Measurements from ENCODE around the gene ASIC3.
A peak's percentile ranks its signal among the peaks of the same experiment; 100 is the strongest.
"Not testable (repeated sequence)": the region's sequence is repeated elsewhere in the genome, so short reads cannot be mapped to it uniquely, and the experiment has no call there.

ASIC3 gene

DNA sequence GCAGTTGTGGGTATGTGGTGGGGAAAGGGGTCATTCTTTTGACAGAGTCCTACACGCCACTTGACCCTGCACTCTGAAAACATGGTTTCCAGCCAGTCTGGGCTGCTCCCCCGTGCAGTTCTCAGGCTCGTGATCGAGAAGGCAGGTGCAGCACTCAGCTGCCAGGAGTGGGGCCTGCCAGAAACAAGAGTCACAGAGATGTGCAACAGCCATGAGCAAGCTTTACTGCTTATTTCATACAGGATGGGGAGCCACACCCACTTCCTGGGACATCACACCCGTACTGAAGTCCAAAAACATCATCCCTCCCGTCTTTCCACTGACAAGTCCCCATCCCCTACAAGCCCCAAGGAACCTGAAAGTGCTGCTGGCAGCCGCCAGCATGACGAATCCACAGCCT lies 33.4 kb upstream of the ASIC3 start:
- DNase-seq: no peak

DNA sequence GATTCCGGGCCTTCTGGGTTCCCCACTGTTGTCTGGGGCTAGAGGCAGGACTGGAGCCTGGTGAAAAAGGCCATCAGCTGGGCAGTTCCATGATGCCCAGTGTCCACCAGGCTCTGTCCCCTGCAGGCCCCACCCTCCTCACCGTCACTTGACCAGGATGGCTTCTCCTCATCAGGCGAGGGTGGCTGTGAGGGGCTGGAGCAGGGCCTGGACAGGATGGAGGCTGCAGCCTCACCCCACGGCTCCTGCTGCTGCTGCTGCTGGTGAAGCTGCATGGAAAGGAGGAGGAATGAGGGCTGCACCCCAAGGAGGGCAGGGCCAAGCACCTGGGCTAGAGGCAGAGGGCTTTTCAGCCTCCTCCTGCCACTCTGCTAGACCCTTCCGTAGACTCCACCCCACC lies 32.4 kb upstream of the ASIC3 start:
- no peak for DNase-seq

DNA sequence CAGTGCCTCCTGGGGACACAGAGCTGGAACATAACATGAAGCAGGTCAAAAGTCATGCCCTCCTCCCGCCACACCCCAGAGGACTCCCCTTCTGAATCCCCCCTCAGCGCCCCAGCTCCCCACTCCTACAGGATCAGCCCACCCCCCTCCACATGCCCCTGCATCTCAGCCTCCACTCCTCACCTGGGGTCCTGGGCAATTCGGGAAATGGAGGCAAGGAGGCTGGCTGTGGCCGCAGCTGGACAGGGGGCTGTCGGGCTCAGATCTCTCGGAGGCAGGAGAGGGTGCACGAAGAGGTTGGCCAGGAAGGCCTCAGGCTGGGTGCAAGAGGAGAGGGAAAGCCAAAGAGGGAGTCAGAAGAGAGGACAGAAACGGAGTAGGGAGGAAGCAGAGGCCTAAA lies 31.8 kb upstream of the ASIC3 start:
- DNase-seq: no peak

DNA sequence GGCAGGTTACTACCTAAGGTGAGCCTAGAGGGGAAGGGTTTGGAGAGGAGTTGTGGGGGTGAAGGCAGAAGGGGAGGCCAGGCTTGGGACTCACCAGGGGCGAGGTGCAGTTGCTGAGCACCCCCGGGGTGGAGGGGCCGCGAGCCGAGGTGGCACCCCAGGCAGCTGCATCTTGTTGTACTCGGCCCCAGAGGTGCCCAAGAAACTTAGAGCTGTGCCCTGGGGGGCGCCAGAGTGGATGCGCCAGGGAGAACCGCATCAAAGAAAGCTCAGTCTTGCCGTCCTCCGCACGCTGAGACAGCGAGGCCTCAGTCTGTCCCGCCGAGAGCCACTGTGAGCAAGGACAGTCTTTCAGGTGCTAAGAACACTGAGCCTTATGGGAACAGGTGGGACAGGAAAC lies 31.4 kb upstream of the ASIC3 start:
- DNase-seq: no peak

DNA sequence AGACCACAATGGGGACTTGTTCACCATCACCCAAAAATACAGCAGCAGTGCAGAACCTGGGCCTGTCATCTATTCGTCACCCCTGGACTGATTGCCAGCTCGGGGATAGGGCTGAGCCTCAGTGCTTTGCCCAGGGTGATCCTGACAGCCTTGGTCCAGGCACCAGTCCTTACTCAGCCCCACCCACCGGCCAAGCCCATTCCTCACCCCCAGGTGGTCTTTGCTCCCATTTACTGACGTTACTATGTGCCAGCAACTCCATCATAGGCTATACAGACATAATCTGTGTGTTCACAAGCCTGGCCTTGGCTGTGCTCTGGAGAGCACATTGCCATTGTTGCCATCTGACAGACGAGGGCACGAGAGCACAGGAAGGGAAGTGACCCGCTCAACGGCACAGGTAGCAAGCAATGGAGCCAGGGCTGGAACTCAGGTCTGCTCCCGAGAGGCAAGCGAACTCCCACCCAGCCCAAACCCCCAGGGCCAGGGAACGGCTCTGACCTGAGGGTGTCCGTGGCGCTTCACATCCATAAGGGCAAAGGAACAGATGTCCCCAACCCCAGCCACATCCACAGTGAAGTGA lies 30.9 kb upstream of the ASIC3 start:
- no peak for DNase-seq

DNA sequence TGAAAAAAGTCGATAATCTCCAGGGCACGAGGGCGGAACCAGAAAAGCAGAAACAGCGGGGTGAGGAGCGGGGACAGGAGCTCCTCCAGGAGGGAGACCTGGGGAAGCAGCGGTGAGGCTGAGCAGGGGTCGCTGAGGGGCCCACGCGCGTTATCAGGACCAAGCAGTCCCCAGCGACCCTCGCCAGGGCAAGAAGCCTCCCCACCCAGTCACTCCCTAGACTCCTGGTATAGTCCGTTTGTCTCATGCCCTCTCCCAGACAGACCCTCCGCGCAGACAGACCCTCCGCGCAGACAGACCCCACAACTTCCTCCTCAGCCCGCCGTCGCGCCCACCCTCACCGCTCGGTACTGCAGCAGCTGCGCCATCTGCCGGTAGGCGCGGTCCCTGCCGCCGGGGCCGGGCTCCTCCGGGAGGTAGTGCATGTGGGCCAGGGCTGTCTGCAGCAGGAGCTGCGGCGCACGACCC lies 30.3 kb upstream of the ASIC3 start:
- DNase-seq: peak; percentile 20 to 28

DNA sequence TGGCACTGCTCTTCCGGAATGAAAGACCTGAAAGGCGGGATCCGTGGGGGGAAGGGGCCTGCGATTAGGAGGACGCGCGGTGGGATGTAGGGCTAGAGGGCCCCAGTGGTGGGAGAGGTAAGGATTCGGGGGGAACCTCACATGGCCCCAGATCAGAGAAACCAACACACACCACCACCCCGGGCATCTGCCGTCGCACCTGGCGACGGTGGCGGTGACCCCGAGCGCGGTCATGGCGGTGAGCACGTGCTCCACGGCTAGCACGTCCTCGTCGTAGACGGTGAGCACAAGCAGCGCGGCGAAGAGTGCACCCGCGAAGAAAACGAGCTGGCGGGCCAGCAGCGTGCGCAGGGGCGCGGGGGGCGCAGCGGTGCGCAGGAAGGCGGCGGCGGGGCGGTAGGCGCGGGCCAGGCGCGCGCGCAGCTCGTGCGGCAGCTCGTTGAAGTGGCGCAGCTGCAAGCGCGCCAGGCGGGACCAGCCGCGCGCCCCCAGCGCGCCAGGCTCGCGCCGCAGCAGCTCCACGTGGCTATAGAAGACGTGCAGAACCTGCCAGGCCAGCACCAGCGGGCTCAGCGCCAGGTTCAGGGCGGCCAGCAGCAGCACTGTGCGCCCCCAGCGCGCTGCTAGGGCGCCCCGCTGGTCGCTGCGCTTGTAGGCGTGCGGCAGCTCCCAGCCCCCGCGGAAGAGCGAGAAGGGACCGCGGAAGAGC lies 29.8 kb upstream of the ASIC3 start:
- DNase-seq: no peak

DNA sequence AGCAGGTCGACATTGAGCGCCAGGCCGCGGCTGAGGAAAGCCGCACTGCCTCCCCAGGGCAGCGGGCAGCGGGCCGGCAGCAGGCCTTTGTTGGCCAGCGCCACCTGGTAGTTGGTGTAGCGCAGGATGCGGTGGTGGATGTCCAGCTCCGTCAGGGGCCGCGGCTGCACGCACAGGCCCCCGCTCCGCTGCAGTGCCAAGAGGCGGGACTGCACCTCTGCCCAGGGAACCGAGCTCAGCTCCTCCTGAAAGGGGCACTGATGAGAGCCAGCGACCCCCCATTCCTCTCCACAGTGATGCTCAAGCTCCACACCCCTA lies 29.2 kb upstream of the ASIC3 start:
- no peak for DNase-seq

DNA sequence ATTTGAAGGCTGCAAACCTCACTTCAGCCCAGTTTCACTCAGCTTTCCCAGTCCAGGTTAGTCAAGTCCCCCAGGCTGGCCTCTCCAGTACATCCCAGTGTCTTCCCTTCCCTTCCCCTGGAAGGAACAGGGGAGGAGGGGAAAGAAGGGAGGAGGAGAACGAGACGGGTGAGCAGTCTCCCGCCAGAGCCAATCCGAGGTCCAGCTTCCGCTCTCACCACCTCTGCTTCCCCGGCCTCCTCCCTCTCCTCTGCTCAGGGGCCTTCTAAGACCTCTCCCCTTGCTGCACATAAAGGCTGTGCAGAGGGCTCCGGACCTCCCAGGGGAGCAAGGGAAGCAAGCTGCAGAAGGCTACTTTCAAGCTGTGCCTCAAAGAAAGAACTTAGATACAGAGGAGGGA lies 28.1 kb upstream of the ASIC3 start:
- DNase-seq: no peak

DNA sequence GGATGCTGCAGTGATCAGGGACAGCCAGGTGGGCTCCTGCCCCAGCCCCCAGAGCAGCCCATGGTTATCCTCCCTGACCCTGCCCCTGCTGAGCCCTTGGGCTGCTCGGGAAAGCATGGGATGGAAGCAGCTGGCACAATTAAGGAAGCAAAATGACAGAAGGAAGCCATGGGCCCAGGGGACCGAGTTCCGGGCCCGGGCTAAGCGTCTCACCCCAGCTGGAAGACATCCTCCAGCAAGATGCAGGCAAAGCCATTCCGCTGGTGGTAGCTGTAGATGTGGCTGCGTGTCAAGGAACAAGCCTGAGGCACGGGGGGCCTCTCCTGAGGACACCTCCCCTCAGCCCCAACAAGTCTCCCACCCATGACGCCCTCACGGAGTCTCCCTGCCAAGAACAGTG lies 25.1 kb upstream of the ASIC3 start:
- no peak for DNase-seq

DNA sequence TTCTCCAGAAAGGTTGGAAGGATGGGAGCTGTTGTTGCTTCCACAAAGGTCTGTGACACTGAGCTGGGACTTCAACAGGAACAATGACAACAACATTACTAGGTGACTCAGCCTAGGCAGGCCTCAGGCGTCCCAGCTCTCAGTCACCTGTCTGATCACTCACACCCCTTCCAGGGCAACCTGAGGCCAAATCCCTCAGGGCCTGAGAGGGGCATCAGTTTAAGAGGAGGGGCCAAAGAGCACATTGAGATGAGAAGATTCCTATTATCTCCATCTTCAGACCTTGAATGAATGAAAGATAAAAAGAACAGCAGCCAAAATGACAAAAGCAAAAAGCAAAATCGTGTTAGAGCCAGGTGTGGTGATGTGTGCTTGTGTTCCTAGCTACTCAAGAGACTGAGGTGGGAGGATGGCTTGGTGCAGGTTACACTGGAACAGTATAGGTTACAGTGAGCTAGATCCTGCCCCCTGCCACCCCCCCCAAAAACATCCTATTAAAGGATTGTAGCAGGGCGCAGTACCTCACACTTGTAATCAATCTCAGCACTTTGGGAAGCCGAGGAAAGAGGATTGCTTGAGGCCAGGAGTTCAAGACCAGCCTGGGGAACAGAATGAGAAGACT lies 23.8 kb upstream of the ASIC3 start, which contains the start of gene ATG9B:
Gene ATG9B, minus strand, starts transcription at position 60 of the 622 bp plus-strand sequence. CDS start 71 bp downstream, outside the sequence.
- DNase-seq: no peak

DNA sequence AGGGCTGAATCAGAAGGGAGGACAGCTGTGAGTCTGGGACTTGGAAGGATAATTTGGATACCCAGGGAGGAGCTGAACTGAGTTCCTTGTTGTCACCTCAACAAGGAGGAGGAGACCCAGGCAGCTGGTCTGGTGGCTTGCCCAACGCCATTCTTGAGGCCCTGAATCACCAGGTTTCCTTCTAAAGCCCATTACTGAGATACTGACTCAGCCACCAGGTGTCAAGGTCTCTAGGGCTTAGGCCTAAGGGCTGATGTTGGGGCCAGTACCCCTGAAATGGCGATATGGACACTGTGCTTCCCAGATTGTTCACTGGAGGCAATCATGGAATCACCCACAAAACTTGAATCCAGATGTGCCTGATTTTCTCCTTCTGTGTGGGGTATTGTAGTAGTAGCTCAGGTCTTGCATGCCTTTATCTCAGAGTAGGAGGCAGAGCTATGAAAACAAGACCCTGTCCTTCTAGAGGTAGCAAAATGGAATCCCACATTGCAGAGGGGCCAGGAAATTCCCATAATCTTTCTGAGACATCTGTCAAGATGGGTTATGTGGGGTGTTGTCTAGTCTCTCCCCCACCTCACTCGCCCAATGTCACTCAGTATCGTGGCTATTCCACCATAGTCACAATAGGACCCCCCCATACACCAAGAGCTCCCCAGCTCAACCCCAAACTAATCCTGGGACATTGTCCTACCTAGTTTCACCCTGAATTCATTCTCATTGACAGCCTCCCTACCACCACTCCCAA lies 22.2 kb upstream of the ASIC3 start:
- no peak for DNase-seq

DNA sequence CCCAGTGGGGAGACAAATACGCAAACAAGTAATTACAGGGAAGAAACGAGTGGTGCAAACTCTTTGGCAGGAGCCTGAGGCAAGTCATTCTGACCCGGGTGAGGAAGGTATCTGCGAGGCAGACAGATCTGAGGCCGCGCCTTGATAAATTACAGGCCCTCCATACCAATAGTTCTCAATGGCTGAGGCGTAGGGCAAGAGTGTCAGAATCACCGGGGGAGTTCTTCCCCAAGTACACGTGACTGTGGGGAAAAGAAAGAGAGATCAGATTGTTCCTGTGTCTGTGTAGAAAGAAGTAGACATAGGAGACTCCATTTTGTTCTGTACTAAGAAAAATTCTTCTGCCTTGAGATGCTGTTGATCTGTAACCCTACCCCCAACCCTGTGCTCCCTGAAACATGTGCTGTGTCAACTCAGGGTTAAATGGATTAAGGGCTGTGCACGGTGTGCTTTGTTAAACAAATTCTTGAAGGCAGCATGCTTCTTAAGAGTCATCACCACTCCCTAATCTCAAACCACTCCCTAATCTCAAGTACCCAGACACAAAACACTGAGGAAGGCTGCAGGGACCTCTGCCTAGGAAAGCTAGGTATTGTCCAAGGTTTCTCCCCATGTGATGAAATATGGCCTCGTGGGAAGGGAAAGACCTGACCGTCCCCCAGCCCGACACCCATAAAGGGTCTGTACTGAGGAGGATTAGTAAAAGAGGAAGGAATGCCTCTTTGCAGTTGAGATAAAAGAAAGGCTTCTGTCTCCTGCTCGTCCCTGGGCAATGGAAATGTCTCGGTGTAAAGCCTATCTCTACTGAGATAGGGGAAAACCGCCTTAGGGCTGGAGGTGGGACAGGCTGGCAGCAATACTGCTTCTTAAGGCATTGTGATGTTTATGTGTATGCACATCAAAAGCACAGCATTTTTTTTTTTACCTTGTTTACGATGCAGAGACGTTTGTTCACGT lies 21.3 kb upstream of the ASIC3 start:
- not testable (repeated sequence) for DNase-seq

DNA sequence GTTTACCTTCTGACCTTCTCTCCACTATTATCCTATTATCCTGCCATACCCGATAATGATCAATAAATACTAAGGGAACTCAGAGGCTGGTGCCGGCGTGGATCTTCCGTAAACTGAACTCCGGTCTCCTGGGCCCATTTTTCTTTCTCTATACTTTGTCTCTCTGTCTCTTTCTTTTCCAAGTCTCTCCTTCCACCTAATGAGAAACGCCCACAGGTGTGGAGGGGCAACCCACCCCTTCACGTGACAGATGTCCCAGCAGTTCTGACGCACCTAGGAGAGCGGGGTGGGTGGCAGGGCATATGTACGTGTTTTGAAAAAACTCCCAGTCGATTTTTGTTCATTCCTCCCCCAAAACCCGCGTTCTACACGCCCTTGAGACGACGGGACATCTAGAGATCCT lies 20.6 kb upstream of the ASIC3 start:
- not testable (repeated sequence) for DNase-seq

DNA sequence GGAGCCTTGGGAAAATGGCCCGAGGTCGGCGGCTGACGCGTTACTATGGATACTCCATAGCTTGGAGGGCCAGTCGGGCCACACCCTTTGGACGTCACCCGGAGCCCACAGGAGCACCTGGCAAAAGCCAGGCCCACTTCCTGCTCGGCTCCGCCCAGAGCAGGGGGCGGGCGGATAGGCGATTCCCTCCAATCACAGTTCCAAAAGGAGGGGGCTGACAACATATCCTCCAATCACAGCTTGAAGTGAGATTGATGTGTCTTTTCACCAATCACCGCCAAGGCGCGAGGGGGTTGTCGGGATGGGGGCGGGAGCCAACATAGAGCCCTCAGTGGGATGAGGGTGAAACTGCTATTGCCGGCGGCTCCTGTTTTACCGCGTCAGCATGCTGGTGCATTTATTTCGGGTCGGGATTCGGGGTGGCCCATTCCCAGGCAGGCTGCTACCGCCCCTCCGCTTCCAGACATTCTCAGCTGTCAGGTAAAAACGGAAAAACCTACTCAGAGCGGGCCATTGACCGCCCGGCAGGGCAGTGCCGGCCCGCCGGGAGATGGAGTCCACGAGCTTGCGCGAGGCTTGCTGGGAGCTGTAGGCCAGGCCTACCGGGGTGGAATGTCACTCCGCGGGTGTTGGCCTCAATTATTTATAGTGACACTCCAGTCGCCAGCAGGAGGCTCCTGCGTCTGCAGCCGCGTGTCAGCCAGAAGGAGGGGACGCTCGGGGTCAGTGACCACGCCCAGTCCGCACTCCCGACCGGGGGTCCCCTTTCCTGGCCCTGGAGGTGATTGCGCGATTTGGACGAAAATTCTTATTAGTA lies 20.0 kb upstream of the ASIC3 start, which contains the start of gene ABCB8:
Gene ABCB8, plus strand, starts transcription at position 320 of the 817 bp plus-strand sequence. Its CDS starts 66 bp downstream, at position 386.
- peak; percentile 99 to 100 for DNase-seq

DNA sequence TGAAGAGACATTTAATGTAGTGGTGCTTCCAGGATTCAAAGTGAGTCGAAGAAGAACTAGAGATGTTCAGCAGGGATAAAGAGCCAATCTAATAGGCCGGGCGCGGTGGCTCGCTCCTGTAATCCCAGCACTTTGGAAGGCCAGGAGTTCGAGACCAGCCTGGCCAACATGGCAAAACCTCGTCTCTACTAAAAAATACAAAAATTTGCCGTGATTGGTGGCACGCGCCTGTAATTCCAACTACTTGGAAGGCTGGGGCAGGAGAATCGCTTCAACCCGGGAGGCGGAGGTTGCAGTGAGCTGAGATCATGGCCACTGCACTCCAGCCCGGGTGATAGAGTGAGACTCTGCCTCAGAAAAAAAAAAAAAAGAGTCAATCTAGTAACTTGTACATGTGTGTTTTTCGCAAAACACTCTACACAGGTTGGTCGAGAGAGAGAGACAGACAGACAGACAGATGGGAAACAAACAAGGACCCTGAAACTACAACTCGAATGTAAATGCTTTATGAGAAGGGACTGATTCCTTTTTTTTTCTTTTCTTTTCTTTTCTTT lies 19.3 kb upstream of the ASIC3 start:
- no peak for DNase-seq

DNA sequence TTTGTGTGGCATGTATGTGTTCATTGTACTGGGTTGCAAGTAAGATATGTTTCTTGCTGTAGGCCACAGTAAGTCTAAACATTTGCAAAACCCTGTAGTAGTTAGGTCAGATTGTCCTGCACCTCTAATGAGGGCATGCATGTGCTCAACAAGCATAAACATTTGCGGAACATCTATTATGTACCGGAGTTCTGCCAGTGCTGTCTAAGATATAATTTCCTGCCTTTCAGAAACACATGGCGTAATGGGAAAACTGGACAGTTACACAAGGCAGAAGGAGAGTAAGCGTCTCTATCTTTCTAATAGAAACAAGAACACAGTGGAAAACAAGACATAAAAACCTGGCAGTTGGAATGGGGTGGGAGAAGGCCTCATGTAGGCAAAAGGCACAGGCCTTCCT lies 17.3 kb upstream of the ASIC3 start:
- DNase-seq: no peak

DNA sequence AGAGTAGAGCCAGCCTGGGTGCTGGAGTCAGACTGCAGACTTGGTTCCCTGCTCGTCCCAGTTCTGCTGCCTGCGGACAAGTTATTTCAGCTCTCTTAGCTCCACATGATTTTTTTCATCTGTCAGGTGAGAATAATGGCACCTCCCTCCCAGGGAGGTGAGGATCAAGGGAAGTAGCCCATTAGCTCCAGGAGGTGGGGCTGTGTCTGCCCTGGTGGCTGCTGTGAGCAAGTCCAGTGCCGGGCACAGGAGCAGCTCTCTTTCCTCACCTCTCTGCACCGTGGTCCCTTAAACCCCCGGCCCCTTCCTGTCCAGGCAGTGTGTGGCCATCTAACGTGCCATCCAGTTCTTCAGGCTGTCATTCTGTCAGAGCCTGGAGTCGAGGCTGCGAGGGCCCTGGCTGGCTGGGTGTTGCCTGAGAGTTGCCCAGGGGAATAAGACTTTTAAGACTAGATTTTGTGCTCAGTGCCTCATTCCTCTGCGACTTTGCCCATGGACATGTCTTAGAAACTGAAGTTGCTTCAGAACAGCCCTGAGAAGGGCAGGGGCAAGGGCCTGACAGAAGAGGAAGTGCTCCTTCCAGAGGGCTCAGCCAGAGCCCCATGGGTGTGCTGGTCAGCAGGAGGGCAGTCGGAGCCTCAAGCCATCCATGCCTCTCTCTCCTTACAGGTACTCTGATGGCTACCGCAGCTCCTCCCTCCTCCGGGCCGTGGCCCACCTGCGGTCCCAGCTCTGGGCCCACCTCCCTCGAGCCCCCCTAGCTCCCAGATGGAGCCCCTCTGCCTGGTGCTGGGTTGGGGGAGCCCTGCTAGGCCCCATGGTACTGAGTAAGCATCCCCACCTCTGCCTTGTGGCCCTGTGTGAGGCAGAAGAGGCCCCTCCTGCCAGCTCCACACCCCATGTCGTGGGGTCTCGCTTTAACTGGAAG lies 15.1 kb upstream of the ASIC3 start:
- DNase-seq: no peak

DNA sequence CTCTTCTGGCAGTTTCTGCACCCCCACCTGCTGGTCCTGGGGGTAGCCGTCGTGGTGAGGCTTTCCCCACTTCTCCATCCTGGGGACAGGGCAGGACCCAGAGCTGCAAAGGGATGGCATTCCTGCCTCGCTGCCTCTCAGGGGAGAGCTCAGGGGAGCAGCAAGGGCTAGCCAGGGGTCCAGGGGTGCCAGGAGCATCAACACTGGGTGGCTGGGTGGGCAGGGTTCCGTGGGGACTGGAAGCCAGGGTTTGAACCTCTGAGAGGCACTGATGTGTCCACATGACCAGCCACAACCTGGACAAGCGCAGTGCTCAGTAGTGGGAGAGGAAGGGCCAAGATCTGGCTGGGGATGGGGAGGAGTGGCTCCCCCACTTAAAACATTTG lies 14.5 kb upstream of the ASIC3 start:
- DNase-seq: no peak

Data from NCI-H2081 (cell line).